K562 (cell line): ENCODE results near the gene IPO13. TPM values are rescaled to one million over a fixed set of nuclear protein-coding genes. Genes with fewer than 3 reads are reported as not detected.

Experiments used
- CBX2 ChIP-seq: fragments of 200-600 bp; sonication (generic); IDR thresholded peaks from one replicate; pipeline ENCODE4 v1.6.1; 2012; ENCODE audit warnings: mild to moderate bottlenecking, low read length, inconsistent platforms; ENCODE audit not compliant: insufficient read depth, poor library complexity, severe bottlenecking
- CBX8 ChIP-seq: fragments of 200-600 bp; sonication (generic); IDR thresholded peaks from 2 replicates; pipeline ENCODE4 v1.6.1; 2012; ENCODE audit warnings: borderline replicate concordance, mixed run types, low read depth, mild to moderate bottlenecking, moderate library complexity, mixed read lengths, low read length, control low read depth, inconsistent platforms; ENCODE audit not compliant: poor library complexity, severe bottlenecking; ENCODE audit errors: extremely low read depth
- HSF4 ChIP-seq: fragments of 250-450 bp; sonication (Bioruptor Pico); IDR thresholded peaks from 2 replicates; pipeline ENCODE4 v2.1.2; 2022; ENCODE audit warnings: mild to moderate bottlenecking, moderate library complexity, borderline replicate concordance
- LARP7 ChIP-seq: fragments of 450-650 bp; IDR thresholded peaks from 2 replicates; pipeline ENCODE4 v1.6.1; 2016
- POLR2B ChIP-seq: fragments of 450-650 bp; IDR thresholded peaks from 2 replicates; pipeline ENCODE4 v1.6.1; 2018; ENCODE audit warnings: low read depth; ENCODE audit not compliant: partially characterized antibody
- PRPF4 ChIP-seq: fragments of 200-400 bp; formaldehyde crosslinking; IDR thresholded peaks from one replicate; pipeline ENCODE4 v1.6.1; 2017; ENCODE audit warnings: low read length, low read depth, mild to moderate bottlenecking; ENCODE audit not compliant: insufficient read depth, poor library complexity, severe bottlenecking
- PURB ChIP-seq: sonication (generic); formaldehyde crosslinking; IDR thresholded peaks from 2 replicates; pipeline ENCODE4 v1.9.0; 2021; ENCODE audit warnings: low read depth, mild to moderate bottlenecking, missing genetic modification reagents
- RFX5 ChIP-seq: IDR thresholded peaks from 2 replicates; pipeline ENCODE4 v1.6.1; 2011; ENCODE audit warnings: low read depth, mild to moderate bottlenecking, improper control_type of control experiment, low read length
- ZNF165 ChIP-seq: fragments of 250-450 bp; sonication (Bioruptor Pico); IDR thresholded peaks from 2 replicates; pipeline ENCODE4 v1.4.0; 2020; ENCODE audit warnings: borderline replicate concordance
- polyA plus RNA-seq, 8 experiments: library from polyadenylated mRNA; depleted of rRNA in 4 of 8; stranded (reverse) in 5 of 8; unstranded in 3 of 8; fragments of >200 nt; fragmentation: Nextera tagmentation in 2 of 8; fragmentation: Illumina TruSeq in 1 of 8; extraction: Ambion mirVana in 2 of 8; extraction: Trizol in 1 of 8; gene quantifications; 2 replicates each; pipeline versions ENCODE4 v1.2.1 to v1.2.3, GENCODE V29; 2011 to 2014; ENCODE audit warnings: inconsistent platforms in 1 of 8, missing spikeins in 1 of 8
- total RNA-seq, 7 experiments: library from RNA; depleted of rRNA in 6 of 7; stranded (reverse); fragments of >200 nt in 6 of 7; fragmentation: Illumina TruSeq in 2 of 7; extraction: Trizol in 2 of 7; gene quantifications; 2 replicates each; pipeline versions ENCODE4 v1.2.1 to v1.2.3, GENCODE V29; 2011 to 2021; ENCODE audit warnings: low replicate concordance in 1 of 7
- TF ChIP-seq, protein P1 (sequence below): fragments of 450-650 bp; IDR thresholded peaks from 2 replicates; pipeline ENCODE4 v1.6.1; 2016; ENCODE audit warnings: low read depth
- TF ChIP-seq, protein P2 (sequence below): fragments of 250-450 bp; sonication (Bioruptor Pico); IDR thresholded peaks from 2 replicates; pipeline ENCODE4 v1.5.1; 2021; ENCODE audit warnings: mild to moderate bottlenecking

IPO13 gene
- total and polyA plus RNA-seq, 9 of the 15 experiments (the other 6 are each of a cell fraction or from before 2014, with no cell fraction given): 7.0 to 30.8 (median 16.2) TPM

DNA sequence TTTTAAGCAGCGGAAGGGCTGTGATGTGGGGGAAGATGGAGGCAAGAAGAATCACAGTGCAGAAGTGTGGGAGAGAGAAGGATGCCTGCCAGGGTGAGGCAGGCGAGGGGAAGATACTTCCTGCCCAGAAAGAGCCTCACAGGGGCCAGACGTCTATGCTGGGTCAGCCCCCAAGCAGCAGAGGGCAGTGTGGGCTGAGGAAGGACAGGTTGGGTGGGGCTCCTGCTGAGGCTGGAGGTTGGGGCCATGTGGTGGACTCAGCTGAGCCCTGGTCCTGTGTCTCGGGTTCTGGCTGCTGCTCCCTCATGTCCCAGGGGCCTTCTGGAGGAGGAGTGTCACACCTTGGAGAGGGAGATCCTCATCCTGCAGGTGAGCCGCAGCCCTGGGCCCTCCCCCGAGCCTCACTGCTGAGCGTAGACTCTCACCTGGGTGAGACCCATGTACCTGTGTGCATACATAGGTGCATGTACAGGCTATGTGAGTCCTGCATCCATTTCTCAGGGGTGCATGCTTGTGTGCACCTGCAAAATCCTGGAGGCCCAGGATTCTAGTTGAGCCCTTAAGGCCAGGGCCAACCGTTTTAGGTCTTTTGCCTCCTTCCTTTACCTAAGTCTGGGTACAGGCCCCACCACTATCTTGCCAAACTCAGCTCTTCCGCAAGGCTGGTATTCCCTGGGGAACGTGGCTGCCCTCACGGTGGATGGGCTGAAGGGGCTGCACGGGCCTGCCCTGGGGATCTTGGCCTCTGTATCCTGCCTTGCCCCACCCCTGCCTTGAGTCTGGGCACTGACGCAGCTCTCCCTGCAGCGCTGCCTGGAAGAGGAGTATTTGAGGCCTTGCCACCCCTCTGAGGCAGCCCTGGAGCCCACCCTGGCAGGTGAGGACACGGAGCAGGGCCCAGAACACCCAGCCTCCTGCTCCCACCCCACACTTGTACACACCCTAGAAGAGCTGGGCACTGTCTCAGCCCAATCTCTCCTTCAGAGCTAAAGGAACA is 48.3 kb downstream of the IPO13 start (continued):
- TF ChIP-seq HSF4 (CRISPR knock-in tag): no peak
- TF ChIP-seq CBX8: no peak
- TF ChIP-seq PRPF4: no peak
- no peak for TF ChIP-seq LARP7
- TF ChIP-seq, protein P1, sequence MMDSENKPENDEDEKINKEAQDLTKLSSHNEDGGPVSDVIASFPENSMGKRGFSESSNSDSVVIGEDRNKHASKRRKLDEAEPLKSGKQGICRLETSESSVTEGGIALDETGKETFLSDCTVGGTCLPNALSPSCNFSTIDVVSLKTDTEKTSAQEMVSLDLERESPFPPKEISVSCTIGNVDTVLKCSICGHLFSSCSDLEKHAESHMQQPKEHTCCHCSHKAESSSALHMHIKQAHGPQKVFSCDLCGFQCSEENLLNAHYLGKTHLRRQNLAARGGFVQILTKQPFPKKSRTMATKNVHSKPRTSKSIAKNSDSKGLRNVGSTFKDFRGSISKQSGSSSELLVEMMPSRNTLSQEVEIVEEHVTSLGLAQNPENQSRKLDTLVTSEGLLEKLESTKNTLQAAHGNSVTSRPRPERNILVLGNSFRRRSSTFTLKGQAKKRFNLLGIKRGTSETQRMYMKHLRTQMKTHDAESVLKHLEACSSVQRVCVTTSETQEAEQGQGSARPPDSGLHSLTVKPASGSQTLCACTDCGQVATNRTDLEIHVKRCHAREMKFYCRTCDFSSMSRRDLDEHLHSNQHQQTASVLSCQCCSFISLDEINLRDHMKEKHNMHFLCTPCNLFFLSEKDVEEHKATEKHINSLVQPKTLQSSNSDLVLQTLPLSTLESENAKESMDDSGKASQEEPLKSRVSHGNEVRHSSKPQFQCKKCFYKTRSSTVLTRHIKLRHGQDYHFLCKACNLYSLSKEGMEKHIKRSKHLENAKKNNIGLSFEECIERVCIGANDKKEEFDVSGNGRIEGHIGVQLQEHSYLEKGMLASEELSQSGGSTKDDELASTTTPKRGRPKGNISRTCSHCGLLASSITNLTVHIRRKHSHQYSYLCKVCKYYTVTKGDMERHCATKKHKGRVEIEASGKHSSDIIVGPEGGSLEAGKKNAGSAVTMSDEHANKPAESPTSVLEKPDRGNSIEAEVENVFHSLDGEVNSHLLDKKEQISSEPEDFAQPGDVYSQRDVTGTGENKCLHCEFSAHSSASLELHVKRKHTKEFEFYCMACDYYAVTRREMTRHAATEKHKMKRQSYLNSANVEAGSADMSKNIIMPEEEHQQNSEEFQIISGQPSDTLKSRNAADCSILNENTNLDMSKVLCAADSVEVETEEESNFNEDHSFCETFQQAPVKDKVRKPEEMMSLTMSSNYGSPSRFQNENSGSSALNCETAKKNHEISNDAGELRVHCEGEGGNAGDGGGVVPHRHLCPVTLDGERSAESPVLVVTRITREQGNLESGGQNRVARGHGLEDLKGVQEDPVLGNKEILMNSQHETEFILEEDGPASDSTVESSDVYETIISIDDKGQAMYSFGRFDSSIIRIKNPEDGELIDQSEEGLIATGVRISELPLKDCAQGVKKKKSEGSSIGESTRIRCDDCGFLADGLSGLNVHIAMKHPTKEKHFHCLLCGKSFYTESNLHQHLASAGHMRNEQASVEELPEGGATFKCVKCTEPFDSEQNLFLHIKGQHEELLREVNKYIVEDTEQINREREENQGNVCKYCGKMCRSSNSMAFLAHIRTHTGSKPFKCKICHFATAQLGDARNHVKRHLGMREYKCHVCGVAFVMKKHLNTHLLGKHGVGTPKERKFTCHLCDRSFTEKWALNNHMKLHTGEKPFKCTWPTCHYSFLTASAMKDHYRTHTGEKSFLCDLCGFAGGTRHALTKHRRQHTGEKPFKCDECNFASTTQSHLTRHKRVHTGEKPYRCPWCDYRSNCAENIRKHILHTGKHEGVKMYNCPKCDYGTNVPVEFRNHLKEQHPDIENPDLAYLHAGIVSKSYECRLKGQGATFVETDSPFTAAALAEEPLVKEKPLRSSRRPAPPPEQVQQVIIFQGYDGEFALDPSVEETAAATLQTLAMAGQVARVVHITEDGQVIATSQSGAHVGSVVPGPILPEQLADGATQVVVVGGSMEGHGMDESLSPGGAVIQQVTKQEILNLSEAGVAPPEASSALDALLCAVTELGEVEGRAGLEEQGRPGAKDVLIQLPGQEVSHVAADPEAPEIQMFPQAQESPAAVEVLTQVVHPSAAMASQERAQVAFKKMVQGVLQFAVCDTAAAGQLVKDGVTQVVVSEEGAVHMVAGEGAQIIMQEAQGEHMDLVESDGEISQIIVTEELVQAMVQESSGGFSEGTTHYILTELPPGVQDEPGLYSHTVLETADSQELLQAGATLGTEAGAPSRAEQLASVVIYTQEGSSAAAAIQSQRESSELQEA: no peak
- TF ChIP-seq PURB (CRISPR knock-in tag): no peak
- no peak for TF ChIP-seq ZNF165 (CRISPR knock-in tag)
- no peak for TF ChIP-seq POLR2B
- TF ChIP-seq, protein P2, sequence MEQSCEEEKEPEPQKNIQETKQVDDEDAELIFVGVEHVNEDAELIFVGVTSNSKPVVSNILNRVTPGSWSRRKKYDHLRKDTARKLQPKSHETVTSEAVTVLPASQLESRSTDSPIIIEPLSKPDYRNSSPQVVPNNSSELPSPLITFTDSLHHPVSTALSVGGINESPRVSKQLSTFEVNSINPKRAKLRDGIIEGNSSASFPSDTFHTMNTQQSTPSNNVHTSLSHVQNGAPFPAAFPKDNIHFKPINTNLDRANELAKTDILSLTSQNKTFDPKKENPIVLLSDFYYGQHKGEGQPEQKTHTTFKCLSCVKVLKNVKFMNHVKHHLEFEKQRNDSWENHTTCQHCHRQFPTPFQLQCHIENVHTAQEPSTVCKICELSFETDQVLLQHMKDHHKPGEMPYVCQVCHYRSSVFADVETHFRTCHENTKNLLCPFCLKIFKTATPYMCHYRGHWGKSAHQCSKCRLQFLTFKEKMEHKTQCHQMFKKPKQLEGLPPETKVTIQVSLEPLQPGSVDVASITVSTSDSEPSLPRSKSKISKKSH: no peak
- no peak for TF ChIP-seq CBX2
- no peak for TF ChIP-seq RFX5
